Dermis microvascular lymphatic vessel endothelial cell (primary cell): ENCODE measurements around the gene GGCX. TPM values are rescaled to one million over a fixed set of nuclear protein-coding genes. Genes with fewer than 3 reads are reported as not detected.
"Not testable (repeated sequence)": the region's sequence is repeated elsewhere in the genome, so short reads cannot be mapped to it uniquely, and the experiment has no call there.

Experiments used
- DNase-seq, 2 donors: peaks; one replicate each; pipeline versions ENCODE4 v3.0.0 to v3.0.0-alpha.2; 2010; ENCODE audit warnings: low read depth in 2 of 2
- total RNA-seq: library from RNA; depleted of rRNA; stranded (reverse); fragments of >200 nt; gene quantifications from 2 replicates; pipeline ENCODE4 v1.2.1, GENCODE V29; 2014

GGCX gene
- 27.3 and 40.0 TPM in 2 replicates for total RNA-seq

GRCh38 chr2:85561280-85562212, at the start of gene GGCX:
Gene GGCX, minus strand, starts transcription at chr2:85561493. Its CDS starts 65 bp downstream, at chr2:85561428.
- DNase-seq, result peak; percentile 85 to 95

GRCh38 chr2:85607268-85608215, 46.2 kb upstream of the GGCX start:
- DNase-seq, result no peak

GRCh38 chr2:85606116-85606455, 44.8 kb upstream of the GGCX start:
- DNase-seq, result no peak

- peak in 1 of 2 donors; percentile 68 for DNase-seq
These were observed 44.3 kb upstream of the GGCX start for GRCh38 chr2:85605406-85606115.

GRCh38 chr2:85604568-85605339, 43.5 kb upstream of the GGCX start:
- no peak for DNase-seq

GRCh38 chr2:85604133-85604444, 42.8 kb upstream of the GGCX start:
- DNase-seq, result not testable (repeated sequence)

- peak; percentile 64 to 89 for DNase-seq
These were observed 41.4 kb upstream of the GGCX start, which contains the start of gene TMEM150A for GRCh38 chr2:85602476-85603234. Gene TMEM150A, minus strand, starts transcription at chr2:85602698. Its CDS starts 750 bp downstream, at chr2:85601948.

GRCh38 chr2:85601771-85602475, 40.6 kb upstream of the GGCX start:
- DNase-seq, result peak in 1 of 2 donors; percentile 59

- DNase-seq, result no peak
These were observed 39.9 kb upstream of the GGCX start for GRCh38 chr2:85600951-85601770.

- no peak for DNase-seq
These were observed 38.9 kb upstream of the GGCX start for GRCh38 chr2:85600235-85600575.

- no peak for DNase-seq
These were observed 38.4 kb upstream of the GGCX start for GRCh38 chr2:85599468-85600234.

- no peak for DNase-seq
These were observed 37.5 kb upstream of the GGCX start for GRCh38 chr2:85598594-85599340.

GRCh38 chr2:85597241-85597640, 35.9 kb upstream of the GGCX start:
- no peak for DNase-seq

GRCh38 chr2:85596486-85597143, 35.3 kb upstream of the GGCX start:
- no peak for DNase-seq

- DNase-seq, result peak in 1 of 2 donors; percentile 60
These were observed 34.7 kb upstream of the GGCX start for GRCh38 chr2:85596026-85596333.

GRCh38 chr2:85595301-85596025, 34.2 kb upstream of the GGCX start, which contains the start of gene RNF181:
Gene RNF181, plus strand, starts transcription at chr2:85595745. Its CDS starts 19 bp downstream, at chr2:85595764.
- peak; percentile 97 to 99 for DNase-seq
